ENCODE data around the gene MIOX. TPM values are rescaled to one million over a fixed set of nuclear protein-coding genes. Genes with fewer than 3 reads are reported as not detected.

MIOX gene
- total RNA-seq, 1 experiment from 2014 or later, result 1.4 TPM

DNA sequence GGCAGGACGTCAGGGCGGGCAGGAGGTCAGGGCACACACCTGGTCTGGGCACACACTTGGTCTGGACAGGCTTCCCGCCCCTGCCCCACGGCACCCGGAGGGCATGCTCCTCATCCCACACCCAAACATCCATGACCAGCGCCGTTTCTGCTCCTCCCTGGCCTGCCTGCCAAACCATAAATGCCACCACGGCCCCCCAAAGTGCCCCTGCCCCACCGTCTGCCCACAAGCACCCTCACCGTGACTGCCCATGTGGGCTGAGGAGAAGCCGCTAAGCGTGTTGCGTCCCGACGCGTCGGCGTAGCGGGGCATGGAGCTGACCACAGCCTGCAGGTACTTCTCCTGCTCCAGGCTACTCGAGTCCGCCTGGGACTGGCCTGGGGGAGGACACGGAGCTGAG, 27.6 kb upstream of the MIOX start:
- Mint-ChIP-seq H3K36me3 (ENCODE audit: insufficient read depth in 1 of 3, low read depth in 3 of 3) (peaks cover 24 to 84% (median 77%) of the 10 kb centered on the region in 3 experiments), H3K4me1 (no peaks in the 10 kb centered on the region), H3K4me3 (no peak overlapping the region), H3K9me3 (no peaks in the 10 kb centered on the region; a peak in 1 of 5 replicates), H3K27ac (no peak overlapping the region), H3K27me3 (ENCODE audit: low read depth) (no peaks in the 10 kb centered on the region)
- no peak overlapping the region for H3T11ph ChIP-seq (ENCODE audit: low read length)
- no peak overlapping the region for H2AK5ac ChIP-seq (ENCODE audit: insufficient read length, low read length)
- H3K23me2 ChIP-seq (ENCODE audit: insufficient read length, low read depth, low read length, poor library complexity, severe bottlenecking), result no peaks in the 10 kb centered on the region
- no peak overlapping the region for H3K4ac ChIP-seq (ENCODE audit: low read depth, low read length)
- H2BK12ac ChIP-seq (ENCODE audit: insufficient read length, low read depth, low read length), result no peak overlapping the region
- no peaks in the 10 kb centered on the region for H3K9me3 ChIP-seq (ENCODE audit: control insufficient read depth, low read depth, low read length)
- no peak overlapping the region for H2BK5ac ChIP-seq (ENCODE audit: insufficient read length, low read length)
- H3K14ac ChIP-seq (ENCODE audit: insufficient read depth, low read length), result no peak overlapping the region; the same call in 1 of the 2 replicates
- no peak overlapping the region for H4K8ac ChIP-seq (replicated peaks; ENCODE audit: insufficient read length, low read depth, low read length)
- no peak overlapping the region; the same call in 1 of the 2 replicates for H2BK15ac ChIP-seq (ENCODE audit: low read depth, low read length)
- no peak overlapping the region for H2BK120ac ChIP-seq (ENCODE audit: low read depth, low read length, poor library complexity, severe bottlenecking)
- TF ChIP-seq, protein P1, sequence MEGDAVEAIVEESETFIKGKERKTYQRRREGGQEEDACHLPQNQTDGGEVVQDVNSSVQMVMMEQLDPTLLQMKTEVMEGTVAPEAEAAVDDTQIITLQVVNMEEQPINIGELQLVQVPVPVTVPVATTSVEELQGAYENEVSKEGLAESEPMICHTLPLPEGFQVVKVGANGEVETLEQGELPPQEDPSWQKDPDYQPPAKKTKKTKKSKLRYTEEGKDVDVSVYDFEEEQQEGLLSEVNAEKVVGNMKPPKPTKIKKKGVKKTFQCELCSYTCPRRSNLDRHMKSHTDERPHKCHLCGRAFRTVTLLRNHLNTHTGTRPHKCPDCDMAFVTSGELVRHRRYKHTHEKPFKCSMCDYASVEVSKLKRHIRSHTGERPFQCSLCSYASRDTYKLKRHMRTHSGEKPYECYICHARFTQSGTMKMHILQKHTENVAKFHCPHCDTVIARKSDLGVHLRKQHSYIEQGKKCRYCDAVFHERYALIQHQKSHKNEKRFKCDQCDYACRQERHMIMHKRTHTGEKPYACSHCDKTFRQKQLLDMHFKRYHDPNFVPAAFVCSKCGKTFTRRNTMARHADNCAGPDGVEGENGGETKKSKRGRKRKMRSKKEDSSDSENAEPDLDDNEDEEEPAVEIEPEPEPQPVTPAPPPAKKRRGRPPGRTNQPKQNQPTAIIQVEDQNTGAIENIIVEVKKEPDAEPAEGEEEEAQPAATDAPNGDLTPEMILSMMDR (conservative IDR thresholded peaks at IDR 0.05), result no peak
- H2AFZ ChIP-seq (ENCODE audit: low read length), result no peak overlapping the region
- no peaks in the 10 kb centered on the region for H3K4me1 ChIP-seq (ENCODE audit: insufficient read depth, low read length)
- no peak overlapping the region for H4K5ac ChIP-seq (ENCODE audit: insufficient read length, low read depth, low read length)
- peaks cover 5% of the 10 kb centered on the region for H4K20me1 ChIP-seq (ENCODE audit: control insufficient read depth, insufficient read depth, insufficient read length)
- H3K18ac ChIP-seq (ENCODE audit: insufficient read length, low read depth, low read length), result no peak overlapping the region
- H4K91ac ChIP-seq (ENCODE audit: insufficient read length, low read depth, low read length), result no peak overlapping the region
- H3K23ac ChIP-seq (ENCODE audit: insufficient read length, low read depth, low read length), result no peak overlapping the region
- H3K27ac ChIP-seq (ENCODE audit: insufficient read length, low read depth, low read length), result no peak overlapping the region
- H3K27me3 ChIP-seq (ENCODE audit: insufficient read depth, low read length), result no peaks in the 10 kb centered on the region
- no peak overlapping the region for H3K4me2 ChIP-seq (ENCODE audit: insufficient read depth, insufficient read length, low read length)
- H3K79me1 ChIP-seq (ENCODE audit: insufficient read depth, low read depth, low read length, poor library complexity, severe bottlenecking), result no peaks in the 10 kb centered on the region
- no peak for DNase-seq
- H2BK20ac ChIP-seq (ENCODE audit: low read depth, low read length, poor library complexity, severe bottlenecking), result no peak overlapping the region
- WGBS (ENCODE audit: extremely low coverage, insufficient read length, low lambda C conversion rate), result no CpG with 5 or more reads among the region's 22 CpGs
- H3K56ac ChIP-seq (ENCODE audit: insufficient read length, low read depth, low read length), result no peak overlapping the region
- no peaks in the 10 kb centered on the region for H3K79me2 ChIP-seq (ENCODE audit: insufficient read depth, low read length)
- H3K9ac ChIP-seq (ENCODE audit: extremely low read depth, insufficient read length, low read length), result no peak overlapping the region

All from H9 (cell line).